Stomach (tissue), 4 donors: ENCODE measurements around the gene BANP.

Experiments used
- CTCF ChIP-seq, 7 experiments: fragments of 450-650 bp in 4 of 7; fragments of 200-600 bp in 3 of 7; sonication (generic) in 3 of 7; IDR thresholded peaks; one replicate each; pipeline ENCODE4 v1.5.1; 2016 to 2019; ENCODE audit warnings: antibody characterized with exemption in 7 of 7, control low read depth in 2 of 7, mild to moderate bottlenecking in 1 of 7
- EP300 ChIP-seq: sonication (generic); formaldehyde crosslinking; IDR thresholded peaks from one replicate; pipeline ENCODE4 v1.6.1; 2017; ENCODE audit warnings: antibody characterized with exemption
- POLR2A ChIP-seq, 4 donors: fragments of 450-650 bp; IDR thresholded peaks; one replicate each; pipeline ENCODE4 v1.6.1; 2016; ENCODE audit warnings: antibody characterized with exemption in 4 of 4, control low read depth in 2 of 4, mild to moderate bottlenecking in 1 of 4, moderate library complexity in 1 of 4
- POLR2AphosphoS5 ChIP-seq, 3 donors: sonication (generic); formaldehyde crosslinking; IDR thresholded peaks; one replicate each; pipeline ENCODE4 v1.6.1; 2016; ENCODE audit warnings: antibody characterized with exemption in 3 of 3

- no peak for TF ChIP-seq POLR2A (IDR thresholded peaks at IDR 0.05)
- no peak for TF ChIP-seq POLR2AphosphoS5 (IDR thresholded peaks at IDR 0.05)
- no peak for TF ChIP-seq CTCF (IDR thresholded peaks at IDR 0.05)
- TF ChIP-seq EP300, result no peak
Measured at GRCh38 chr16:87953308-87954215, 2.3 kb downstream of the BANP start.
